NCI-H510A (cell line): ENCODE data around the gene MMD2.

ENCODE experiments used
- DNase-seq: peaks from one replicate; lab custom pipeline; 2025; lab: John Stamatoyannopoulos, UW

The MMD2 gene

DNA sequence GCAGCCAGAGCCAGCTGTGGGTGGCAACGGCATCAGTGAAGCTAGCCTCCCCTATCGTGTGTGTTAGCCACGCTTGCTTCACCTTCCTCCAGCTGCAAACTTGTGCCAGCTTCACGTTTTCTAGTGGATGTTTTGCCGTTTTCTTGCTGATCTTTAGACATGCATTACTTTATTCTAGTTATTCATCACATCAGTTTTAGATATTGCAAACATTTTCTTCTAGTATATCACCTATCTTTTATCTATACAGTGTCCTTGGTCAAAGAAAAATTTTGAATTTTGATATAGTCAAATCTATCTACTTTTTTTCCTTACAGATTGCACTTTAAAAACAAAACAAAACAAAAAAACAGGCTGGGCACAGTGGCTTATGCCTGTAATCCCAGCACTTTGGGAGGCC lies 90.5 kb downstream of the MMD2 start:
- no peak for DNase-seq

DNA sequence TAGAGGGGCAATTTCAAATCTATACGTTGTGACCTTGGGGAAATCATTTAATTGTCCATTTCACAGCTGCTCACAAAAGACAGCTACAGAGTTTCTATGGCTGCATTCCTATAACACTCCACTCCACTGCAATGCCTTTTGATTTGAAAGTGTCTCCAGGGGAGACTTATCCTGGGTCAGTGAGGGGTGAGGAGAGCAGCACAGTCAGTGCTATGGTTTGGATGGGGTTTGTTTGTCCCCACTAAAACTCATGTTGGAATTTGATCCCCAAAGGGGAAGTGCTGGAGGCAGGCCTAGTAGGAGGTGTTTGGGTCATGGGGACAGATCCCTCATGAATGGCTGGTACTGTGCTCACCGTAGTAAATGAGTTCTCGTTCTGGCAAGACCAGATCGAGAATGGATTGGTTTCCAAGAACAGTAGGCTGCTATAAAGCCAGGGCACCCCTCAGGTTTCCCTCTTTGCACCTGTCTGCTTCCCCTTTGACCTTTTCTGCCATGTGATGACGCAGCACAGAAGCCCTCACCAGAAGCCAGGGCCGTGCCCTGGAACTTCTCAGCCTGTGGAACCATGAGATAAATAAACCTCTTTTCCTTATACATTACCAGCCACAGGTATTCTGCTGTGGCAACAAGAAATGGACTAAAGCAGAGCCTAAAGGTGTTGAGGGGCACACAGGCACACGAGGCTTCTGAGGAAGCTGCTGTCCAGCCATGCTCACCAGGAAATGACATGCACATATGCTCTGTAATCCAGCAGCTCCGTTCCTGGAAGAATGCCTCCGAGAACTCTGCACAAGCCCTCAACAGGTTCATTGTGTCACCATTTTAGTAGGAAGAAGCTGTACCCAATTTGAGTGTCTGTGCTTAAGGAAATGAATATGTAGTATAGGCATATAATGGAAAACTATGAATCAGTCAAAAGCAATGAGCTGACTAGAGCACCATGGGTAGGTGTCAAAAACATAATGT lies 92.2 kb downstream of the MMD2 start:
- DNase-seq = no peak

DNA sequence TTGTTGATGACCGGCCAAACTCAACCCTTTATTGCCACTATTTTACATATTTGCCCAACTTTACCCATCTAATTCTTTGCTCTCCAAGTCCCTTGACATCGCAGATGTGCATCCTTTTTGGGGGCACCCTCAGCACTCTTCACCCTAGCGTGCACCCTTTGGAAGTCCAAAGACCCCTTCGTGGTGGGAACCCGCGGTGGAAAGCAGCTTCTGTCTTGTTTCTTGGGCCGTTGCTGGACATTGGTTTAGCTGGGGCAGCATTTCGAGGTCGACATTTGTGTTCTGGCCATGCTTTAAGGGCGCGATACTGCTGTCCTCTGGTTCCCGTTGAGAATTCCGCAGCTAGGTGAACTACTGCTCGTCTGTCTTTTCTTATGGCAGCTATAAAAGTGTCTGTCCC lies 96.8 kb downstream of the MMD2 start:
- DNase-seq = no peak

DNA sequence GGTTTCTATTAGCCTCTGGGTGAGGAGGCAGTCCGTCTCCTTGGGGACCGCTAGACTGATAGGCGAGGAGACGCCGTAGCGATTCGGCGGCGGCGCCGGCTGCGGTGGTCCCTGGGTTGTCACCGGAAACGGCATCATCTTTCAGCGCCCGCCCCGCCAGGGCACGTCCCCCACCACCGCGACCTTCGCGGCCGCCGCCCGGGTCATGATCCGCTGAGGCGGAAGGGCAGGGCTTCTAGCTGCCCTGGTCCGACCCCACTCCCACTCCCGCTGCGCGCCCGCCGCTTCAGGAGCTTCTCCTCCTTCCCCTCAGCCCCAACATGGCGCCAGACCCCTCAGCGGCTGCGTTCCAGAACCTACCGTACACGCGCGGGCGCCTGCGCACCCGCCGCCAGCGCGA lies 97.3 kb downstream of the MMD2 start, which contains the start of gene PAPOLB:
Gene PAPOLB (minus strand): TSS at position 358 of the 400 bp plus-strand sequence. CDS start 220 bp downstream, at position 138.
- no peak for DNase-seq

DNA sequence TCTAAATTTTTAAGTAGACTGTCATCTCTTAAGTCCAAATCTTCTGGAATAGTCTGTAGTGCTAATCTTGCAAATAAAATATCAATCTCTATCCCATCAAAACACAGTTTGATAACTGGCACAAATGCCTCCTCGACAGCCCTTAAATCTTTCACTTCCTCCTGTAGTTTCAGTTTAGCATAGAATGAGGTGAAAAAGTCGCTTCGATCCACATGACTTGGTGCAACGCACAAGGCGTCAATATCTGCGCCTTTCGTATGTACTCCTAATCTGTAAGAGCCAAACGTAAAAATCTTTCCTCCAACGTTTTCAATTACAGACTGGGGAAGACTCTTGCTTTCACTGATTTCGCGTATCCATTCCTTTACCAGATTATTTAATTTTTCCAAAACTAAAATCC lies 97.8 kb downstream of the MMD2 start:
- DNase-seq = no peak

DNA sequence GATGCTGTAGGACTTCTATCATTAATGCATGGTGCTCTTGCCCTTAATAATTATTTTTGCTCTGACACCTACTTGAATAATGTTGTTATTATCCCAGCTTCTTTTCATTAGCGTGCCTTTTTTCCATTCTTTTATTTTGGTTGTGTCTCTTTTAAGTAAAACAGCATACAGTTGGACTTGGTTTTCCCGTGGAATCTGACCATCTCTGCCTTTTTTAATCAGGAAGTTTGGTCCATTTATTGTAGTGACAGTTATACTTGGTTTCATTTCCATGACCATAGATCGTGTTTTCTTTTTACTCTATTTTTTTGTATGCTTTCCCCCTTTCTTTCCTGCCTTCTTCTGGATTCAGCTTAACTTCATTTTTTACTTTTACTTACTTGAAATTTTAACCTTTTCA lies 101.8 kb downstream of the MMD2 start:
- DNase-seq = no peak

DNA sequence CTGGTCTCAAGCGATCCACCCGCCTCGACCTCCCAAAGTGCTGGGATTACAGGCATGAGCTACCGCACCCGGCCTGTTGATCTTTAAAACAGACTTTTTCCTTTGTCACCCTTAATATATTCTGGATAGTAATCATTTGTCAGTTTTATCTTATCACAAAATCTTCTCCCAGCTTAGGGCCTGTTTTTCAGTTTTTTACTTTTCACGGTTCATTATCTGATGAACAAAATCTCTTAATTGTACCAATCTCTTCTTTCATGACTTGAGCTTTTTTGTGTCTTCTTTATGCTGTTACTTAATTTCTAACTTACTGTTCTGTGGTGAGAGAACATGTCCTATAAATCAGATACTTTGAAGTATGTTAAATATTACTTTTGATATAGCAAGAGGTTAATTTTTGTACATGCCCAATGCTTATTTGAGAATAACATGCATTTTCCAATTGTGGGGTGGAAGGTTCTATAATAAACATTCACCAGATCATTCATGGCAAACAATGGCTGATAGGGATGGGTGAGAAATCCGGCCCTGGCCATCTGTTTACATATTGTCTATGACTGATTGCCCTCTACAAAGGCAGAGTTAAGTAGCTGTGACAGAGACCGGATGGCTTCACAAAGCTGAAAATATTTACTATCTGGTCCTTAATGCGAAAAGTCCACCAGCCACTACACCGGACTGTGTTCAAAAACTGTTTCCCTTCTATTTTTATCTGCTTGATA lies 102.5 kb downstream of the MMD2 start:
- DNase-seq = no peak
